Stimulated activated CD8-positive, alpha-beta memory T cell treated with anti-CD3 and anti-CD28 coated beads, Interleukin-12 subunit alpha, Interleukin-12 subunit beta, amount 100 ng/mL, for 4 hours (primary cell): ENCODE data around the gene PPP1R3E.
"Not testable (repeated sequence)": the region's sequence is repeated elsewhere in the genome, so short reads cannot be mapped to it uniquely, and the experiment has no call there.

Experiments
- DNase-seq: peaks from one replicate; pipeline ENCODE4 v3.0.0-alpha.2; 2020; ENCODE audit warnings: low read depth

The PPP1R3E gene

DNA sequence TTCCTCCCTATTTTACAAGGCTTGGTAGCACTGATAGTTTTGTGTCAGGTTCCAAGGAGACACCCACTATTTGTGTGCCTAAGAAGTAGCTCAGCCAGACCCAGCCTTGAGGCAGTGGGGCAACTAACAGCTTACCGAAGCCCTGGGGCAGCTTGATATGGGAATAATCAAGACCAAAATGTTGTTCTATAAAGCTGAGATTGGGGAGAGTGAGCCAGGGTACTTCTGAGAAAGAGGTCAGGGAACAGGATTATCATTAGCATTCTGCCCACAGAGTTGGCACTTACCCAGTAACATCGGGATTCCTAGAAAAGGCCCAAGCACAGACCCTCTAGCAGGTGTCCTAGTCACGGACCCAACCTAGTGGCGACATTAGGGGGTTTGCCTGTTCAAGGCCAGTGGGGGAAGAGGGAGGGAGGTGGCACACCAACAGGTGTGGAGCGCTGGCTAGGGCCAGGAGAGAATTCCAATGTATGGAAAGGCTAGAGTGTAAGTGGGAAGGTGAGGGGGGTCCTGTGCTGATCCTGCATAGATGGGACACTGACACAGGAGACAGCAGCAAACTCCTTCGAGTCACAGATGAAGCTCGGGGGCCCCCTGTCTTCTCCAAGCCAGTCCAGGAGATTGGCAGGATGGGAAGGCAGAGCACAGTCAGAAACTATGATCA is 4.9 kb downstream of the PPP1R3E start:
- no peak for DNase-seq

GRCh38 chr14:23297096-23297495 is 5.6 kb downstream of the PPP1R3E start:
- no peak for DNase-seq

DNA sequence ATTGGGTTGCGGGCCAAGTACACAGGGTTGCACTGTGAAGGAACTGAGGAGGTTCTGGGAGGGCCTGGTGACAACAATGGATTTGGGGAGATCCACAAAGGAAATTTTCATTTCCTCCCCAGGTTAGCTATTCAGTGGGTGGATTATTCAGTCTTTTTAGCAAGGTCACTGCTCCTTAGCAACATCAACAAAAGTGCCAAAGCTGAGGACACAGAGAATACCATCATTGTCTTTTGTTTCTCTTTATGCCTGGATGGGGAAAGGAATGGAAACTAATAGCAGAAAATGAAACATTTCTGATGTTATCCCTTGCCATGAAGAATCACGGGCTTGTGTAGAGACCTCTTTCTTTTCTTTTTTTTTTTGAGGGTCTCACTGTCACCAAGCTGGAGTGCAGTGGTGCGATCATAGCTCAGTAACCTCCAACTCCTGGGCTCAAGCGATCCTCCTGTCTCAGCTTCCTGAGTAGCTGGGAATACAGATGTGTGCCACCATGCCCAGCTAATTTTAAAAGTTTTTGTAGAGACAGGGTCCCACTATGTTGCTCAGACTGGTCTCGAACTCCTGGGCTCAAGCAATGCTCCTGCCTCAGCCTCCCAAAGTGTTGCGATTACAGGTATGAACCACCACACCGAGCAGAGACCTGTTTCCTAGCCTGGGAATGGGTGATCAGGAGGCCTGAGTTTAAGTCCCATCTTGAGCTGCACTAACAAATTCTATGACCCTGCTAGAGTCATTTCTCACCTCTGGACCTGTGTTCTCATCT is 6.5 kb downstream of the PPP1R3E start:
- DNase-seq = no peak

DNA sequence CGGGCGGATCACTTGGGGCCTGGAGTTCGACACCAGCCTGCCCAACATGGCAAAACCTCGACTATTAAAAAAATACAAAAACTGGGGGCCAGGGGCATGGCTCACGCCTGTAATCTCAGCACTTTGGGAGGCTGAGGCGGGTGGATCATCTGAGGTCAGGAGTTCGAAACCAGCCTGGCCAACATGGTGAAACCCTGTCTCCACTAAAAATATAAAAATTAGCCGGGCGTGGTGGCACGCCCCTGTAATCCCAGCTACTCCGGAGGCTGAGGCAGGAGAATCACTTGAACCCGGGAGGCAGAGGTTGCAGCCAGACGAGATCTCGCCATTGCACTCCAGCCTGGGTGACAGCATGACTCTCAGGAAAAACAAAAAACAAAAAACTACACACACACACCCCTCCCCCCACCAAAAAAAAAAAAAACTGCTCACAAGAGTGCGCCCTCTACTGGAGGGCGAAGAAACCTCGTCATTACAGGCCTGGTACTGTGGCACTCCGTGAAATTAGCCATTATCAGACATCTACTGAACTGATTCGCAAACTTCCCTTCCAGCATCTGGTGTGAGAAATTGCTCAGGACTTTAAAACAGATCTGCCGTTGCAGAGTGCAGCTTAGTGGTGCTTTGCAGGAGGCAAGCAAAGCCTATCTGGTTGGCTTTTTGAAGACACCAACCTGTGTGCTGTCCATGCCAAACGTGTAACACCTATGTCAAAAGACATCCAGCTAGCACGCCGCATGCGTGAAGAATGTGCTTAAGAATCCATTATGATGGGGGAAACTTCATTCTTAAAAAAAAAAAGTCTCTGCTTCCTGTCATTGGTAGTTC is 7.7 kb downstream of the PPP1R3E start:
- no peak for DNase-seq

DNA sequence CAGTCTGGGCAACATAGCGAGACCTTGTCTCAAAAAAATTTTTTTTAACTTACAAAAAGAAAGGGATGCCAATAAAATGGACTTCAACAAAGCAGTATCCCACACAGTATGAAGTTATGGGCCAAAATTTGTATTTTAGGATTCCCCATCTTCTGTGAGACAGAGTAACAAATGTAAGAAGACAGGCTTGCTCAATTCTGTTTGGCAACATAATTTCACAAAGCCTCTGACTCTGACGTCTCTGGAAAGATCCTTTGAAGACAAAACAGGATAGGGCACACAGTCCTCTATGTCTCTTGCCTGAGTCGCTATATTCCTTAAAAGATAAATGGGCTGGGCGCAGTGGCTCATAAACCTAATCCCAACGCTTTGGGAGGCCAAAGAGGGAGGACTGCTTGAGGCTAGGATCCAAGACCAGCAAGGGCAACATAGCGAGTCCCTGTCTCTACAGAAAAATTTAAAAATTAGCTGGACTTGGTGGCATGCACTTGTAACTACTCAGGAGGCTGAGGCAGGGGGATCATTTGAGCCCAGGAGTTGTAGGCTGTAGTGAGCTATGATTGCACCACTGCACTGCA is 15.7 kb downstream of the PPP1R3E start:
- no peak for DNase-seq

- DNase-seq = peak; percentile 96
Observed at GRCh38 chr14:23286020-23286901, 16.4 kb downstream of the PPP1R3E start, which contains the start of gene HOMEZ. TSS of gene HOMEZ (minus strand) at chr14:23286132. CDS start at chr14:23285952, 180 bp downstream.

- DNase-seq = no peak
Observed at GRCh38 chr14:23285530-23286019, 17.1 kb downstream of the PPP1R3E start.

- DNase-seq = no peak
Observed at GRCh38 chr14:23284654-23285529, 17.8 kb downstream of the PPP1R3E start.

- DNase-seq = no peak
Observed at GRCh38 chr14:23281247-23281646, 21.4 kb downstream of the PPP1R3E start.

DNA sequence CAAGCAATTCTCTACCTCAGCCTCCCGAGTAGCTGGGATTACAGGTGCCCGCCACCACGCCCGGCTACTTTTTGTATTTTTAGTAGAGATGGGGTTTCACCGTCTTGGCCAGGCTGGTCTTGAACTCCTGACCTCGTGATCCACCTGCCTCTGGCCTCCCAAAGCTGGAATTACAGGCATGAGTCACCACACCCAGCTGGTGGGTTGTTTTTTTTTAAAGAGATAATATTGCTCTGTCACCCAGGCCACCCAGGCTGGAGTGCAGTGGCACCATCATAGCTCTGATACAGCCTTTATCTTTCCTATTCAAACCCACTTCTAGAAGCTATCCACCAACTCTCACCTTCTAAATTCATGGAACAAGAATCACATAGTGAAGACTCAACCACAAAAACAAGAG is 24.7 kb downstream of the PPP1R3E start:
- DNase-seq = not testable (repeated sequence)

- DNase-seq = no peak
Observed at GRCh38 chr14:23277189-23277588, 25.5 kb downstream of the PPP1R3E start.

- no peak for DNase-seq
Observed at GRCh38 chr14:23275412-23275811, 27.2 kb downstream of the PPP1R3E start.

GRCh38 chr14:23269193-23269592 is 33.5 kb downstream of the PPP1R3E start:
- DNase-seq = no peak

GRCh38 chr14:23260849-23261248 is 41.8 kb downstream of the PPP1R3E start:
- DNase-seq = not testable (repeated sequence)

DNA sequence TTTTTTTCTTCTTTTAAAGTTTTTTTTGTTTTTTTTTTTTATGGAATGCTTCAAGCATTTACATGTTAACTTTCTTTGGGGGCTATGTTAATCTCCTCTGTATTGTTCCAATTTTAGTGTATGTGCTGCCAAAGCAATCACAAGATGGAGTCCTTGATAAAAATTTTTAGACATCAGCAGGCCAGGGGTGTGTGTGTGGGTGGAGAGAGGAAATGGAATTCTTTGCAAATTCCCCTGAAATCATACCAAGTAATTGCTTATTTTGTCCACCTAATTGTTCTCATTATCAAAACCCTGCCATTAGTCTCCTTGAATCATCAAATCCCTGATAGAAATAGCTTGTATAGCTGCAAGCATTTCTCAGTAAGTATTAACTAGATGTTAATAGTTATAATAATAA is 43.2 kb downstream of the PPP1R3E start:
- no peak for DNase-seq

- DNase-seq = no peak
Observed at GRCh38 chr14:23258256-23258655, 44.4 kb downstream of the PPP1R3E start.

DNA sequence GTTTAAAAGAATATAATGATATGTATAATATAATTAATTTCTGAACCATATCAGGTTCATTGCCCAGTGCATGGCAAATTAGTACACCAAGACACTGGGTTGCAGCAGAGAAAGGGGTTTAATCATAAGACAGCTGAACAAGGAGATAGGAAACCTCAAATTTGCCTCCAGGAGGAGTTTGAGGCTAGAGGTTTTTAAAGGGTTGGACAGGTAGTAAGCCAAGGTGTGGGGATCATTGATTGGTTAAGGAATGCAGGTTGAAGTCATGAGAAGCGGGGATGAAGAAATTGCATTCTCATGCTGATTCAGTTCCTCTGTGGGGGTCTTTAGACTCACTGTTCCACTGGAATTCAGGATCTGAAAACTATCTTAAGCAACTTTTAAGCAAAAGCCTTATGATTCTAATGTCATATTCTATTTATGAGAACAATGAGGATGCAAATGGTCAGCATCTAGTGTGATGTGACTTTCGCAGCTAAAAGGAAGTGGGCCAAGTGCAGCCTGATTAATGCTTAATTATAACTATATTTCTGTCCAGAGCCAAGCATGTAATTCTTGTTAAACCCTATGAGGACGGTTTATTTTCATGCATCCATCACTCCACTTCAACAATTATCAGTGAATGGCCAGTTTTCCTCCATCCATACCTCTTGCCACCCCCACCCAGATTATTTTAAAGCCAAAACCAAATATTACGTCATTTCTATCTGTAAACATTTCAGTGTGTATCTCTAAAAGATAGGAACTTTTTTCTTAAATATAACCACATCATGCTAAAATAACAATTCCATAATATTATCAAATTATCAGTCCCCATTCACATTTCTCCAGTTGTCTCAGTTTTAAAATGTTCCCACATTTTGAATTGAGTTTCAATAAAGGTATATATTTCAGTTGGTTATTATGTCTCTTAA is 50.0 kb downstream of the PPP1R3E start:
- no peak for DNase-seq

- DNase-seq = no peak
Observed at GRCh38 chr14:23252006-23252405, 50.7 kb downstream of the PPP1R3E start.

DNA sequence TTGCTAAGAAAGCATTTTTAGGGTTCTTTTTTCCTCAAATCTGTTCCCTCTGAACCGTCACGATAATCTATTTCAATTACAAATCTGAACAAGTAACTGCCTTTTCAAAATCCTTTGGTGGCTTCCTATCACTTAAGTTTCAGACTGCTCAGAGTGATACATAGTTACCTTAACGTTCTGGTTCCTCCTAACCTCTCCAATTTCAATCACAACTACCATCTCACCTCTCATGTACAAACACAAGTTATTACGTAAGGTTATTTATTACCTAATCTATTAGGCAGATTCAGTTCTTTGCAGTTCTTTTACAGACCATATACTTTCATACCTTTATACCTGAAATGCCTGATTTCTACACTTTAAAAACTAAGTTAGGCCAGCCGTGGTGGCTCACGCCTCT is 52.8 kb downstream of the PPP1R3E start:
- no peak for DNase-seq
